ENCODE results near the gene PAK6.

Gene PAK6

DNA sequence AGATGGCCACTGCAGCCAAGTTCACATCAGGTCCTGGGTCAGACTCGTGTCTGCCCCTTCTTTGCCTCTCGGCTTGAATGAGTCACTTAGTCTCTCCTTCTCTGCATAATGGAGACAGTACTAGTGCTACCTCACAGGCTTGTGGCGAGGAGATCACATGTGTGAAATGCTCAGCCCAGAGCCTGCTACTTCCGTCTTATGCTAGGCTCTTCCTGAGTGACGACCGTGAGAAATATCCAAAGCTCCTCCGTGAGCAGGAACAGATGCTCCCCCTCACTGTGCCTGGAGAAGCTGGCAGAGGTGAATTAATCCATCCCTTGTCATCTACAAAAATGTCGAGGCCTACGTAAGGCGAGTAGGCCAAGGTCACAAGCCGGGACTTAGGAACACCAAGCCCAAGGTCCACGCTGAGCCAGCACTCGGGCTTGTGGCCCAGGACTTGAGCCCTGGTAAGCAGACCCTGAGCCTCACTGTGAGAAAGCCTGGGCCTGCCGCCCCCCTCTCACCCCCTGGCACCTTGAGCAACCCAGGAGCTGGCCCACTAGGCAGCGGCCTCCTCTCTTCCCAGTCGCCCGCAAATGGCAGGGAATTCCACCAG, 17.9 kb downstream of the PAK6 start:
- DNase-seq, result no peak

DNA sequence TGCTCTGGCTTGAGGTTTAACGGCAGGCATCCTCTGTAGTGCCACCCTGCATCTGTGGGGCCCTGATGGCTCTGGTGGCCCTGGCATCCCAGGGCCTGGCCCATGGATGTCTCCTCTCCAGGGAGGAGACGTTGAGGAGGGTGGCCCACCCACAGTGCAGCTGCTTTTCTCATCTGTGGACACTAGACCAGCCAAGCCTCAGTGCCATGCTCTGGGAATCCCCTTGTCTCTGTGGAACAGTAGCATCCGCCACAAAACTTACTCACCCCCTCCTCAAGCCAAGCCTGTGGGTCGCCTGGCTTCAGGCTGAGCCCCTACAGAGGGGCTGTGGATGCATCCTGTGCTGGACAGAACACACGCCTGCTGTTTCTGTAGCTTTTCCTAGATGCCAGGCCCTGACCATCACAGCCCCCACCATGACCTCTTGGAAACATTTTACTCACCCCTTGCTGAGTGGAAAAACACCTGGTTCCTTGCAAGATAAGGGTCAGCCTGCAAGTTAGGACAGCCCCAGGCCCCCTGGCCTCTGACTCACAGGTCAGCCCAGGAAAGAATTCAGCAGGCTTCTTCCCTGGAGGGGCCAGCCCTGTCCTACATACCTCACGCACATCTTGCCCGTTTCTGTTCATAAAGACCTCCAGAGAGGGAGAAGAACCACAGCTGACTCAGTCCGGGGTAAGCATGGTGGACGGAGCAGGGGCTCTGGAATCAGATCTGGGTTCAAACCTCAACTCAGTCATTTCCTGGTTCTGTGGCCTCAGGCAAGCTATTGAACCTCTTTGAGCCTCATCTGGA, 19.0 kb downstream of the PAK6 start:
- DNase-seq, result no peak

DNA sequence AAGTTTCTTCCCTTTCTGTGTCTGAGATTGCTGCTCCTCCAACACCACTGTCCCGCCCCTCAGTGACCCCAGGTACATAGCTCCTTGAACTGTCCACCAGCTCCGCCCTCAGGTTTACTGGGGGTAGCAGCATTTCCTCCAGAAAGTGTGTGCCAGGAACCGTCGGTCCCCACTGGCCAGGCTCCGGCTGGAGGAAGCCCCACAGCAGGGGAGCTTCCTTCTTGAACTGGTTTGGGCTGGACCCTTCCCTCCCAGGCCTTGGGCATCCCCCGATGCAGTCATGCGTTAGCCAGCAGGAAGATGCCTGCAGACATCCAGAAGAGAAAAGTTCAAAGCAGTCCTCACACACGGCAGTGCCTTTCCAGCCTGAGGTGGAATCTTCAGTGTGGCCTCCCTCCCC, 19.7 kb downstream of the PAK6 start:
- no peak for DNase-seq

DNA sequence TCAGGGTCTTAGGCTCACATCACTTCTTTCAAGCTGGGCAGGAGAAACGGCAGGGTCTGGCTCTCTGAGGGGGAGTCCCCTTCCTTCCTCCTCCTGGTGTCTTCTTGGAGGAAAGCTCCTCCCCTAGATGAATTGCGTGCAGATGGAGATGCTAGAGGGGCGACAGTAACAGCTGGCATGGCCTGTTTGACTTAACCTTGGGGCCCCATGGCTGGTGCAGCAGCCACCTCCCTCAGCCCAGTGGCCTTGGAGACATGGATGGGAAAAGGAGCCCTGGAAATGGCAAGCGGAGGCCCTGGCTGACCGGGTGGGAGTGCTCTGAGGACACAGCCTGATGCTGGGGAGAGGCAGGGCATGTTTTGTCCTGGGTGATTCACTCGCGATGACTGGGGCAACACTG, 20.2 kb downstream of the PAK6 start:
- no peak for DNase-seq

DNA sequence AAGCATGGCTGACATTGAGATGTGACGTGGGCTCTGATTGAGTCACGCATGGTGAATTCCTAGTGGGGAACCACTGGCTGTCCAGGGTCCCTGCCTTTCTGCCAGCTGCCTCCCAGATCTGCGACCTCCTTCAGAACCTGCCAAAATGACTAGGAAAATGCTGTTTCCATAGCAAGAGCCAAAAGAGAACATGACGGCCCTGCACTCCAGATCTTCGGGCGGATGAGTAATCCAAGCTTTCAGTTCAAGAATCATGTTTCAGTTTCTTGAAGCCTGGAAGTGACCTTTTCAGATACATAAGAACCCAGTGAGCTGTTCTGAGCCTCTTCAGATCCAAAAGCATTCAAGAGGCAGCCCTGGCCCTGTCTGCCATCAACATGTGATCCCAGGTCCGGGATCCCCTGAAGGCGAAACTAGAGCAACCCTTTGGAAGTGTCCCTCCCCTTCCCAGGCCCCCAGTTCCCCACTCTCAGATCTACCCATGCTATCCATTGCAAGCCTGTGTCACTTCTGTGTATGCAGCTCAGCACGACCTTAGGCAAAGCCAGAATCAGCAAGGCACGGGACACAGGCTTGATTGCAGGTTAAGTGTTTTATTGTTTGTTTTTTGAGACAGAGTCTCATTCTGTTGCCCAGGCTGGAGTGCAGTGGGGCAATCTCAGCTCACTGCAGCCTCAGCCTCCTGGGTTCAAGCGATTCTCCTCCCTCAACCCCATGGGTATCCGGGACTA, 24.3 kb downstream of the PAK6 start:
- DNase-seq, result no peak

DNA sequence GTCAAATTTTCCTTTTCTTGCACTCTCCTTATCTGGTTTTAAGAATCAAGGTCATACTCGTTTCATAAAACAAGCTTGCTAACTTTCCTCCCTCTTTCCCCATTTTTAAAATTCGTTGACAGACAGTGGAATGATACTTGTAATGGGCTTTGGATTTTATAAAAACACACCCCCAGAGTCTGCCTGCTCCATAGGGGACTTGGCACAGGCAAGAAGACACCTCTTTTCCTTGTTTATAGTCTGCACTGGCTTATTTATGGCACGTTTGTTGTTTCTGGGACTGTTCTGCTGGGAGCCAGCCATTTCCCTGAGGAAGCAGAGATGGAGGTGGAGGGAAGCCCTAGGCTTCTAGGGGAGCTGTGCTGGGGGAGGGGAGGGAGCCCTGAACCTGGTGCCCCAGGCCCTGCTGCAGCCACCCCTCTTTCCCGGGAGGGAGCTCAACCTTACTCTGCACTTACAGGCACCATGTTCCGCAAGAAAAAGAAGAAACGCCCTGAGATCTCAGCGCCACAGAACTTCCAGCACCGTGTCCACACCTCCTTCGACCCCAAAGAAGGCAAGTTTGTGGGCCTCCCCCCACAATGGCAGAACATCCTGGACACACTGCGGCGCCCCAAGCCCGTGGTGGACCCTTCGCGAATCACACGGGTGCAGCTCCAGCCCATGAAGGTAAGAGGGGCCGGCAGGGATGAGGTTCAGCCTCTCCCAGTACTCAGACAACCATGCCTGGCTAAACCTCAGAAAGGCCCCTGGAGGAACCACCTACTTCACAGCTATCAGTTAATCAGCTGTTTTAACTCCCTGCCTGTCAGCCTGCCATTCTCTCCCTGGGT, 25.7 kb downstream of the PAK6 start:
- no peak for DNase-seq

DNA sequence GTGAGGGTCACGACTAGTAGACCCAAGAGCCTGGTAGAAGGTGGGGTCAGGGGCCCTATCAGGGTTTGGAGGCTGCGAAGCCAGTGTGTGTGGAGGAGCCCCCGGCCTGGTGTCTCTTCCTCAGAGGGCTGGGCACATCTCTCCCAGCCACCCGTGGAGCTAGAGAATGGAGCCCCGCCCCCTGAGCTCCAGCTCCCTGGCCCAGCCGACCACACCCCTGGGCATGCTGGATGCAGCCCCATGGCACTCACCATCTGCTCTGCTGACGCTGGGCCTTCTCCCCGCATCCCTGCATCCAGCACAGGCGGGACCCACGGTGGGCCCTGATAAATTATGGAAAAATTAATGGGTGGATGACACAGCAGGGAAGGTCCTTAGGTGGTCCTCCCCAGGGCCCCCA, 26.5 kb downstream of the PAK6 start:
- DNase-seq, result no peak

DNA sequence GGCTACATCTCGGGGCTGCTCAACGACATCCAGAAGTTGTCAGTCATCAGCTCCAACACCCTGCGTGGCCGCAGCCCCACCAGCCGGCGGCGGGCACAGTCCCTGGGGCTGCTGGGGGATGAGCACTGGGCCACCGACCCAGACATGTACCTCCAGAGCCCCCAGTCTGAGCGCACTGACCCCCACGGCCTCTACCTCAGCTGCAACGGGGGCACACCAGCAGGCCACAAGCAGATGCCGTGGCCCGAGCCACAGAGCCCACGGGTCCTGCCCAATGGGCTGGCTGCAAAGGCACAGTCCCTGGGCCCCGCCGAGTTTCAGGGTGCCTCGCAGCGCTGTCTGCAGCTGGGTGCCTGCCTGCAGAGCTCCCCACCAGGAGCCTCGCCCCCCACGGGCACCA, 27.0 kb downstream of the PAK6 start:
- no peak for DNase-seq

DNA sequence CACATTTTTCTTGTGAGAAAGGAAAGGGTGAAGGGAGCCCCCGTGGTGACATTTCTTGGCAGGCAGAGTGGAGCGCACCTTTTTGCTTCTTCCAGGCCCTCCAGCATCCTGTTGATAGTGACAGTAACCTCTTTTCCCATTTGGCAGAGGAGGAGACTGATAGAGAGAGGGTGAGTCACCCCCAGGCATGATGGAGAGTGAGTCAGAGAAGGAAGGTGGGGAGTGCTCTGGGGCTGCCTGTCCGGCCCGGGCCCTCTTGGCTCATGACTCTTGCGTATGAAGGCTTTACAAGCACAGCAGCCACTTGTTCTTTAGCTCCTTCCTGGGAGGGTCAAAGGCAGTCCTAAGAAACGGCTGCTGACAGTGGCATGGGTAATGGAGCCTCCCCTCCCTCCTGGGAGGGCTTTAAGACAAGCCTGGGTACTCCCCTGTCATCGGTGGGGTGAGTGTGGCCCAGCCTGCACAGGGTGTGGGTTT, 28.0 kb downstream of the PAK6 start:
- no peak for DNase-seq

DNA sequence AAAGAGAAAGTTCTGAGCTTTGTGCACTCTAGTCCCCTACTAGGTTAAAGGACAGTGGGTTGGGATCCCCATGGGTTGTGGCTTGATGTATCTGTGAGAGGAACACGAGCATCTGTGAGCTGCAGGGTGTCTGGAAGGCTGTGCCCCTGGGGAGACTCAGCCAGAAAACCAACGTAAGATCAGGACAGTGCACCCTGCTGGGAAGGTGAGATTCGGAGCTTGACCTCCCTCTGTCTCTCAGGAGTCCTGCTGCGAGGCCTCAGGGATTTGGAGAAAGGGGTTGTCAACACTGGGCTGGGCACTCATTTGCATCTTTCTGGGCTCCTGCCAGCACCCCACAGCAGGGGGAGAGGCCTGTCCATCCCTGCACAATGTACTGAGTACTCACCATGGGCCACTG, 28.8 kb downstream of the PAK6 start:
- DNase-seq, result no peak

DNA sequence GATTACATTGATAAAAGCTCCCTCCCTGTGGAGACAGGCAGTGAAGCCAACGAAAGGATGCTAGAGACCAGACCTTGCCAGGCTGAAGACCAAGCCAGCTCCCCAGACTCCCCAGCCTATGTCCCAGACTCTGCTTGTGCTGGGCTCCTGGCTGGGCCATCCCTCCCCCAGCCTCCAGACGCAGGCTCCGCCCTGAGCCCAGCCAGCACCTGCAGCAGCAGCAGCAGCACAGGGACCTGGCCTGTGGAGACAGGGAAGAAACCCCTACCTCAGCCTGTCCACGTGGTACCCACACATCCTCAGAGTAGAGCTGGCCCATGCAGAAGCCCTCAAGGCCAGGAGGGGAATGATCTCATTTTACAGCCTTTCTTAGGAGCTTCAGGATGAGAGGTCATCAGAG, 30.7 kb downstream of the PAK6 start:
- no peak for DNase-seq

DNA sequence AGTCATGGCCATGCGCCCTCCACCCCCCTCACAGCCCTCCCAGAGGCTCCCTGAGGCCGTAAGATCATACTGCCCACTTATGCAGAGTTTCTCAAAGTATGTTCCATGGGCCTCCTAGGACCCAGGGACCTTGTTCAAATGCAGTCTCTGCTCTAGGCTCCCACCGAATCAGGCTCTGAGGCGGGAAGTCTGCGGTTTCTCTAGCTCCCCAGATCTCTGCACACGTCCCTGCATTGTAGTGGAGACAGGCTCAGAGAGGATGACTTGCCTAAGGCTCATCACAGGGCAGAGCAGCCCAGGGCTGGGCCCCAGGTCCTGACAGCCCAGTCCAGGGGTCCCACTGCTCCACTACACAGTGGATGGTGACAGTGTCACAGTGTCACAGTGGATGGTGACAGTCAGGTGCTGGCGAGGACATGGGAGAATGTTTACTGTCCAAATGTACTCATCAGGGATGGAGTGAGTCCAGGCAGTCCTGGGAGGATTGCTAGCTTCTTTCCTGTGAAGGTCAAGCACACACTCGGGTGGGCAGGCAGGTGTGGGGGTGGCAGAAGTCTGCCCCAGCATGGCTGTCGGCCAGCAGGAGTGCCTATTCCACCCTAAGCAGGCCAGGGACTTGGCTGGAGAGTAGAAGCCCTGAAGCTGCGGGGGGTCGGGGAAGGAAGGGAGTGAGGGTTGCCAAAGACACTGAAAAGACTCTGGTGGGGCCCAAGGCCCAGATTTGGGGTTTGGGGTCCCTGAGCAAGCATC, 31.6 kb downstream of the PAK6 start:
- DNase-seq, result no peak

DNA sequence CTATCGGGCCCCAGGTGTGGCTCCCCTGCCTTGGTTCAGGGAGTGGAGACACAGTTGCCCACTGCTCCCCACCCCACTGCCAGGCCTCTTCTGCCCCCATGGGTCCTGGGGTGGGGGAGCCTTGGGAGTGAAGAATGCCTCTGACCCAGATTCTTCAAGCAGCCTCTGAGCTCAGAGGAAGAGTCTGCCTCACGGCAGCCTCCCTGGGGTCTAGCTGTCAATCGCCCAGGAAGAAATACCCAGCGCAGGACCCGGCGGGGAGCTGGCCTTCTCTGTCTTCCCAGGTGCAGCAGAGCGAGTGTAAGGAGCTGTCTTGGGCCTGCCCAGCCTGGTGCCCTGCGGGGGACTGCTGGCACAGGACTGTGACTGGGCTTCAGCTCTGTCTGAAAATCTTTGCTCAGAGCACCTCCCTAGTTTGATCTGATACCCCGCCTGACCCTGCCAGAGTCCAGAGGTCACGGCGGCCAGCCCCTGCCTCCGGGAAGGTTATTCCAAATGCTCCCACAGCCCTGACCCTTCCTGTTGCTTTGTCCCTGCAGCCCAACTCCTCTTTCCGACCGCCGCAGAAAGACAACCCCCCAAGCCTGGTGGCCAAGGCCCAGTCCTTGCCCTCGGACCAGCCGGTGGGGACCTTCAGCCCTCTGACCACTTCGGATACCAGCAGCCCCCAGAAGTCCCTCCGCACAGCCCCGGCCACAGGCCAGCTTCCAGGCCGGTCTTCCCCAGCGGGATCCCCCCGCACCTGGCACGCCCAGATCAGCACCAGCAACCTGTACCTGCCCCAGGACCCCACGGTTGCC, 33.0 kb downstream of the PAK6 start:
- DNase-seq, result no peak

DNA sequence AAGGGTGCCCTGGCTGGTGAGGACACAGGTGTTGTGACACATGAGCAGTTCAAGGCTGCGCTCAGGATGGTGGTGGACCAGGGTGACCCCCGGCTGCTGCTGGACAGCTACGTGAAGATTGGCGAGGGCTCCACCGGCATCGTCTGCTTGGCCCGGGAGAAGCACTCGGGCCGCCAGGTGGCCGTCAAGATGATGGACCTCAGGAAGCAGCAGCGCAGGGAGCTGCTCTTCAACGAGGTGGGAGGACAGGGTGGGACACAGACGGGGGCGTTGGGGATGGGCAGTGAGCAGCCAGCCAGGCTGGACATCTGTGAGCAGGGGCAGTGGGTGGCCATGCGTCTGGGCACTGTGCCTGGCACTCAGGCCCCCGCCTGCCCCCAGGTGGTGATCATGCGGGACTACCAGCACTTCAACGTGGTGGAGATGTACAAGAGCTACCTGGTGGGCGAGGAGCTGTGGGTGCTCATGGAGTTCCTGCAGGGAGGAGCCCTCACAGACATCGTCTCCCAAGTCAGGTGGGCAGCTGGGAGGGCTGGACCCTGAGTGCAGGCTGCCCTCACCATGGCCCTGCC, 33.7 kb downstream of the PAK6 start:
- DNase-seq, result no peak

DNA sequence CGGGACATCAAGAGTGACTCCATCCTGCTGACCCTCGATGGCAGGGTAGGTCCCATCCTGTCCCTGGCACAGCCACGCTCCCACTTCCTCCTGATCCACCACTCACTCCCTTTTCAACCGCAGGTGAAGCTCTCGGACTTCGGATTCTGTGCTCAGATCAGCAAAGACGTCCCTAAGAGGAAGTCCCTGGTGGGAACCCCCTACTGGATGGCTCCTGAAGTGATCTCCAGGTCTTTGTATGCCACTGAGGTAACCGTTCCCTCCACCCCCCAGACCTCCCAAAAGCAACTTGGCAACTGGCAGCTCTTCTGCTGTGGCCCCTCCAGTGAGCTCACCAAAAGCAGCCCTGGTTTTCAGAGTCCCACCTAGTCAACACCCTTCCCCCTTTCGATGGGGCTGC, 34.6 kb downstream of the PAK6 start:
- DNase-seq, result no peak

DNA sequence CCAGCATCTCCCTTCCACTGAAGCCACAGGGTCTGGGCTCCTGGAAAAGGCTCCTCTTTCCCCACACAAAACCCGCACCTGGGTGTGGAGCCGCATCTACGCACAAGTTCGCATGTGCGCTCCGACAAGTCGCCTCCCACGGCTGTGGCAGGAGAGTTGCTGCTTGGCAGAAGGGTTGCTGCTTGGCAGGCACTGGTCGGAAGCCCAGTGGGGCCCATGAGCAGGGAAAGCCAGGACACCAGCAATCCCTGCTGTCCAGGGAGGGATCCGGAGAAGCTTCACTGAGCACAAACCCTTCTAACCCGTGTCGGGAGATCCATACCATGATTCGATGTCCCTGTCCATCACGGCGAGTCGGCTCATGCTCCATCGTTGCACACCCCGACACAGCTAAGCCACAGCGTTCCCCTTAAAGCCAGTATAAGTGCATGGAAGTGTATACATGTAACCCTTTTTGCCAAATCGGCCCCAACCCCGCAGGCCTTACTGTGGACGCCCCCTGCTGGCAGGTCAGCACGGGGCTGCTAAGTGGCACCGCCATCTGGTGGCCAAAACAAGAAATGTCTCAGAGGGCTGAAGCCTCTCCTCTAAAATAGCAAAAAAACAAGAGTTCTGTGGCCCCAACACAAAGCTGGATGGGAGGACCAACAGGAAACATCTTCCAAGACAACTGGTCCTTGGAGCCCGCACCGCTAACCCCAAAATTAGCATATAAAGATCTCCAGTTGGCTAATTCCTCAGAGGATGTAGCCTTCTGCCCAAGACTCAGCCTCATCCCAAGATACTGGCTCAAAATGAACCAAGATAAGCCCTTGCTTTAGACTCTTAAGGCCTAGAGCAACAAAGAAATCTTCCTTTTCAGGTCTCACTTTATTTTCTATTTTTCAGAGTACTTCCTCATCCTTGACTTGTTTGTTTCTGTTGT, 35.7 kb downstream of the PAK6 start:
- no peak for DNase-seq

DNA sequence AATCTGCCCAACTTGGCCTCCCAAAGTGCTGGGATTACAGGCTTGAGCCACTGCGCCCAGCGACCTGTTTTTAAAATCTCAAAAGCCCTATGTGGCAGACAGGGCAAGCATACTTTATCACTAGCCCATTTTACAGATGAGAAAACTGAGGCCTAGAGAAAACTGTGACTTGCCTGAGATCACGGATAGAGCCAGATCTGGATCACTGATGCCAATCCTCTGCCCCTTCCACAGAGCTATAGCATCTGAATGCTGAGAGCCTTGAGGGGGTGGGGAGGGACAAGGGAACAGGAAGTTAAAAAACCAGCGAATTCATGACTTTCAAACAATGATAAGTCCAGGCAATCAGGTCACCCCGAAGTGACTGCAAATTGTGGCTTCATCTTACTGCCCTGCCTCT, 36.7 kb downstream of the PAK6 start:
- DNase-seq, result no peak

DNA sequence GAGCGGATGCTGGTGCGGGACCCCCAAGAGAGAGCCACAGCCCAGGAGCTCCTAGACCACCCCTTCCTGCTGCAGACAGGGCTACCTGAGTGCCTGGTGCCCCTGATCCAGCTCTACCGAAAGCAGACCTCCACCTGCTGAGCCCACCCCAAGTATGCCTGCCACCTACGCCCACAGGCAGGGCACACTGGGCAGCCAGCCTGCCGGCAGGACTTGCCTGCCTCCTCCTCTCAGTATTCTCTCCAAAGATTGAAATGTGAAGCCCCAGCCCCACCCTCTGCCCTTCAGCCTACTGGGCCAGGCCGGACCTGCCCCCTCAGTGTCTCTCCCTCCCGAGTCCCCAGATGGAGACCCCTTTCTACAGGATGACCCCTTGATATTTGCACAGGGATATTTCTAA, 37.1 kb downstream of the PAK6 start:
- DNase-seq, result no peak

DNA sequence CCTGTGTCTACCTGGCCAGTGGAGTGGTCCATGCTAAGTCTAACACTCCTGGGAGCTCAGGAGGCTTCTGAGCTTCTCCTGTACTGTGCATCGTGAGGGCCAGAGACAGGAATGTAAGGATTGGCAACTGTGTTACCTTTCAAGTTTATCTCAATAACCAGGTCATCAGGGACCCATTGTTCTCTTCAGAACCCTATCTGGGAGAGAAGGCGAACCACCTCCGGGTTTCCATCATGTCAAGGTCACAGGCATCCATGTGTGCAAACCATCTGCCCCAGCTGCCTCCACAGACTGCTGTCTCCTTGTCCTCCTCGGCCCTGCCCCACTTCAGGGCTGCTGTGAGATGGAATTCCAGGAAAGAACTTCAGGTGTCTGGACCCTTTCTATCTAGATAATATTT, 38.1 kb downstream of the PAK6 start:
- no peak for DNase-seq

DNA sequence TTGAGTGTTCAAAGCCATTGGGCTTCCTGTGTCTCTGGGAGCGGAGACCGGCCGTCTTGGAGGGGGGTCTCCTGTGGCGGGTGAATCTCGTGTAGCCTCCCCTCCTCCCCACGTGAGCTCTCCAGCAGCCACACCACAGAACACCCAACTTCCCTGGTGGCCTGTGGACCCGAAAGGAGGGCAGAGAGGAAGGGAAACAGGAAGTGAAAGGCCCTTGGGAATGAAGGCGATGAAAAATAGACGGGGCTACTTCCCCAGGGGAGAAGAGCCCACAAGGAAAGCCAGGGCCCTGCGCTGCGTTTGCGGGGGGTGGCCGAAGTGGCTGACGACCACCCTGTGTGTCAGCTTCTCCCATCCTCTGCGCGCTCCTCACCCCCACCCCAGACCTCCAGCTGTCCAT, 38.6 kb downstream of the PAK6 start:
- DNase-seq, result no peak

All from SIG-M5 (cell line).